Chondrocyte (in vitro differentiated cells): ENCODE results near the gene MRPS30. TPM values are rescaled to one million over a fixed set of nuclear protein-coding genes. Genes with fewer than 3 reads are reported as not detected.

Experiments
- DNase-seq: peaks from one replicate; pipeline ENCODE4 v3.0.0; 2021; ENCODE audit warnings: mixed read lengths, low spot score
- H3K27ac Mint-ChIP-seq: one replicate; pipeline ENCODE4 v1.8.0; 2021; ENCODE audit warnings: mild to moderate bottlenecking, moderate library complexity, mixed read lengths; ENCODE audit not compliant: unreplicated experiment
- H3K27me3 Mint-ChIP-seq: 2 replicates; pipeline ENCODE4 v1.8.0; 2021; ENCODE audit warnings: low read depth, mixed read lengths
- H3K36me3 Mint-ChIP-seq: 2 replicates; pipeline ENCODE4 v1.8.0; 2021; ENCODE audit warnings: low read depth, mixed read lengths
- H3K4me1 Mint-ChIP-seq: 2 replicates; pipeline ENCODE4 v1.8.0; 2021; ENCODE audit warnings: low read depth, mild to moderate bottlenecking, mixed read lengths
- H3K4me3 Mint-ChIP-seq: one replicate; pipeline ENCODE4 v1.8.0; 2021; ENCODE audit warnings: mild to moderate bottlenecking, moderate library complexity, mixed read lengths; ENCODE audit not compliant: unreplicated experiment
- H3K9me3 Mint-ChIP-seq: 2 replicates; pipeline ENCODE4 v1.8.0; 2021; ENCODE audit warnings: low read depth, mixed read lengths
- CTCF ChIP-seq: fragments of 200-600 bp; sonication (generic); IDR thresholded peaks from 2 replicates; pipeline ENCODE4 v1.5.0; 2021; ENCODE audit warnings: antibody characterized with exemption, mild to moderate bottlenecking, moderate library complexity
- total RNA-seq: library from RNA; stranded (reverse); gene quantifications from 3 replicates; pipeline ENCODE4 v1.2.1, GENCODE V29; 2021

MRPS30 gene
- total RNA-seq, 1 donor from 2014 or later, result 30.3 TPM

GRCh38 chr5:44827681-44828080 is 18.9 kb downstream of the MRPS30 start:
- Mint-ChIP-seq H3K27ac (no peak overlapping the region), H3K27me3 (no peaks in the 10 kb centered on the region), H3K9me3 (peaks cover 6% of the 10 kb centered on the region), H3K4me1 (no peaks in the 10 kb centered on the region), H3K36me3 (no peaks in the 10 kb centered on the region), H3K4me3 (no peak overlapping the region)
- no peak for TF ChIP-seq CTCF
- DNase-seq, result no peak

- no peak for DNase-seq
- Mint-ChIP-seq H3K27me3 (no peaks in the 10 kb centered on the region), H3K9me3 (peaks cover 6% of the 10 kb centered on the region), H3K4me1 (no peaks in the 10 kb centered on the region), H3K36me3 (no peaks in the 10 kb centered on the region), H3K4me3 (no peak overlapping the region), H3K27ac (no peak overlapping the region)
- TF ChIP-seq CTCF, result no peak
These were observed 20.0 kb downstream of the MRPS30 start for GRCh38 chr5:44828719-44829118.

GRCh38 chr5:44830951-44831350 is 22.2 kb downstream of the MRPS30 start:
- Mint-ChIP-seq H3K9me3 (peaks cover 9% of the 10 kb centered on the region), H3K27me3 (no peaks in the 10 kb centered on the region), H3K36me3 (peaks cover 2% of the 10 kb centered on the region), H3K4me1 (no peaks in the 10 kb centered on the region), H3K27ac (no peak overlapping the region), H3K4me3 (no peak overlapping the region)
- TF ChIP-seq CTCF, result no peak
- DNase-seq, result no peak

- no peak overlapping the region for H3K27ac Mint-ChIP-seq
- peaks cover 2% of the 10 kb centered on the region for H3K36me3 Mint-ChIP-seq
- no peaks in the 10 kb centered on the region for H3K4me1 Mint-ChIP-seq
- TF ChIP-seq CTCF, result no peak
- no peaks in the 10 kb centered on the region for H3K27me3 Mint-ChIP-seq
- no peak overlapping the region for H3K4me3 Mint-ChIP-seq
- H3K9me3 Mint-ChIP-seq, result peaks cover 9% of the 10 kb centered on the region
- DNase-seq, result no peak
These were observed 24.5 kb downstream of the MRPS30 start for GRCh38 chr5:44833249-44833648.

GRCh38 chr5:44835693-44836092 is 26.9 kb downstream of the MRPS30 start:
- TF ChIP-seq CTCF, result no peak
- Mint-ChIP-seq H3K36me3 (peaks cover 2% of the 10 kb centered on the region), H3K27me3 (peaks cover 3% of the 10 kb centered on the region), H3K27ac (no peak overlapping the region), H3K4me1 (no peaks in the 10 kb centered on the region), H3K4me3 (no peak overlapping the region), H3K9me3 (peaks cover 10% of the 10 kb centered on the region)
- DNase-seq, result no peak
